ENCODE data around the gene GALNT1. TPM values are rescaled to one million over a fixed set of nuclear protein-coding genes. Genes with fewer than 3 reads are reported as not detected.

Gene GALNT1
- total RNA-seq, 2 experiments from 2014 or later, result 49.5 to 51.8 TPM

DNA sequence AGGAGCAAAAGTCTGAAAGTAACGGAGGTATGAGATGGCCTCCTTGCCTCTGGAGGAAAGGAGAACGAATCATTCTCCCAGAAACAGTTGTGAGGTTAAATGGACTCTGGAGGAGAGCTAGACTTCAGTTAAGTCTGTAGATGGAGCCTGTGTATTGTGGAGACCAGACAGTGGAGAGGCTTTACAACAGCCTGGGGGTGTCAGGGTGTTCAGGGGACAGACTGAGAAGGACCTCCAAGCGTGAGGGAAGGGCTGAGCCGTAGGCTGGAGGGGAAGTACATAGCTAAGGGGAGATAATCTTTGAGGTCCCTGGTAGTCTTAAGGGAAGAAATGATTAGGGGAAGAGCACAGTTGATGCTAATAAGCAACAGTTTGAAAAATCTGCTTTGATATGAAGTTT lies 76.6 kb downstream of the GALNT1 start:
- DNase-seq, result no peak
- Mint-ChIP-seq H3K27me3 (no peaks in the 10 kb centered on the region), H3K9me3 (no peaks in the 10 kb centered on the region), H3K4me3 (no peak overlapping the region), H3K4me1 (peaks cover 5% of the 10 kb centered on the region), H3K36me3 (peaks cover 9% of the 10 kb centered on the region), H3K27ac (no peak overlapping the region)

DNA sequence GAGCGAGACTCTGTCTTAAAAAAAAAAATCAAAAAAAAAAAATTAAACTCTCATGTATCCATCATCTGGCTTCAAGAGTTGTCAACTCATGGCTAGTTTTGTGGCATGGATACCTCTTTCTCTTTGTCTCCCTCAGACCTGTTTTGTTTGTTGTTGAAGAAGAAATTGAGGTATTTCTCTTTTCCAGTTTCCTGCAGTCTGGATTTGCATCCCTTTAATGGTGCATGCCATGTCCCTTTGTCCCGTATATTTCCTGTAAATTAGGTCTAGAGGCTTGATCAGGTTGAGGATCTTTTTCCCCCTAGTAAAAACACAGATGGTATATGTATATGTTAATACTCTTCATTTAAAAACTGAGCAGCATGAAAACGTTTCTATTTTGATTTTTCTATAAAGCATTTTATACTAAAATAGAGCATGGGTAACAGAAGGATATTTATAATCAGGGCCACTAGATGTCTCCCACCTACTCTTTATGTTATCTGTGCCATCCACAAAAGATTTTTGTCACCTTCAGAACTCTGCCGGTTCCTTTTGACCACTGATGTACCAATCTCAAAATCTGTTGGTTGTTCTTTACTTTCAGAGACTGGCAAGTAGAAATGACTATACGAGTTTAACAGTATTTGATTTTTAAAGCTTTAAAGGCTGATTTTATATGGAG lies 80.1 kb downstream of the GALNT1 start:
- H3K36me3 Mint-ChIP-seq, result peaks cover 31% of the 10 kb centered on the region
- H3K9me3 Mint-ChIP-seq, result no peaks in the 10 kb centered on the region
- no peaks in the 10 kb centered on the region for H3K27me3 Mint-ChIP-seq
- no peak for DNase-seq
- H3K4me3 Mint-ChIP-seq, result no peak overlapping the region
- H3K27ac Mint-ChIP-seq, result no peak overlapping the region
- H3K4me1 Mint-ChIP-seq, result no peaks in the 10 kb centered on the region

DNA sequence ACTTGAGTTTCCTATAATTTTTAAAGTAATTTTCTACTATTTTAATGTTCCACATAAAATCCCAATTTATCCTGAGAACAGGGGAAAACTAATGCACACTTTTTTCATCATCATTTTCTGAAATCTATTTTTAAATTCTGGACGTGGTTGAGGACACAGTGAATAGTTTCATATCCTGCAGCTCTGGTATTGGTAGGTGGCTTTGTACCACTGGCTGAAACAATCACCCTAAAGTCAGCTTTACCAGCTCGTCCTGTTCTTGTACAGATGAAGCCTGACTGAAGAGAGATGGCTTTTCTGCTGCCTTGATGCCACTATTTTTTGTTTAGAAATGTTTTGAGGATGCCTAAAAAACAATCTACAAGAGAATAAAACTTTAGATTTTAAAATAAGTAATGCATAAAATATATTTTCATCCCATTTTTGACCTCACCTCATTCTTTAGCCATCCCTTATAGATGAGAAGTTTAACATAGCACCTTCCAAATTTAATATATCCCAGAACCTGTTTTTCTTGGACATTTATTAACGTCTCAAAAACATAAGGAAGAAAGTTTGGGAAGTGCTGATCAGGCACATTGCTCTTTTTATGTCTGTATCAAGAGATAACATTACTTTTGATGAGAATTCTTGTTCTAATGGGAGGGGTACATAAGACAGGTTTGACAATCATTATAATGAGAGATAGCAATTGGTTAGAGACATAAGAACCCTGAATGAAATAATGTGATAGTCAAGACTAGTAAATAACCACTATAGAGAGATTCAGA lies 80.9 kb downstream of the GALNT1 start:
- H3K9me3 Mint-ChIP-seq, result no peaks in the 10 kb centered on the region
- H3K27me3 Mint-ChIP-seq, result no peaks in the 10 kb centered on the region
- H3K36me3 Mint-ChIP-seq, result peaks cover 36% of the 10 kb centered on the region
- no peaks in the 10 kb centered on the region for H3K4me1 Mint-ChIP-seq
- H3K4me3 Mint-ChIP-seq, result no peak overlapping the region
- no peak overlapping the region for H3K27ac Mint-ChIP-seq
- DNase-seq, result no peak

DNA sequence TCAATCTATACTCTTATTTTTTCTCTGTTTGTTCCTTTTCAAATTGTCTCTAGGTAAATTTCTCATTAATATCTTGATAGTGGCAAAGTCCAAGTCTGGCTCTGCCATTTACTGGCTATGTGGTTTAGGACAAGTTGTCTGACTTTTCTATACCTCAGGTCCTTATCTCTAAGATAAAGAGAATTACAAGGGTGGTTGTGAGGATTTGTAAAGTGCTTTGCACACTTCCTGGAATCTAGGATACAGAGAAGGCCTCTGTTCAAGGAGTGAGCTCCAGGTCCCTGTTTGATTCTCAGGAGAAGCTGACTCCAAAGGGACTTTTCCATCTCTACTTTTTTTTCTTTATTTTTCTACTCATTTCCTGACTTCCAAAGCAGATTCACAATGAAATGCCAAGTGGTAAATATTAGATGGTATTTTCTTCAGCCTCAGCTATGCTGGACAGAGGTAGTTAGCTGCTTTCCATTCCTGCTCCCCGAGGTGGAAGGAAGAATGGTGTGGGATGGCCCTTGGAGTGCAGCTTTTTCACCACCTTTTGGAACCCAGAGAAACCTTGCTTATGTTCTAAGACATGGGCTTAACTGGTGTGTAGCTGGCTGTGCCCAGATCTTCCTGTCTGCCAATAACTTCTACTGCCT lies 90.5 kb downstream of the GALNT1 start:
- no peaks in the 10 kb centered on the region for H3K9me3 Mint-ChIP-seq
- no peaks in the 10 kb centered on the region for H3K27me3 Mint-ChIP-seq
- no peak overlapping the region for H3K4me3 Mint-ChIP-seq
- H3K4me1 Mint-ChIP-seq, result peaks cover 2% of the 10 kb centered on the region
- no peak overlapping the region for H3K27ac Mint-ChIP-seq
- DNase-seq, result no peak
- peaks cover 19% of the 10 kb centered on the region for H3K36me3 Mint-ChIP-seq

DNA sequence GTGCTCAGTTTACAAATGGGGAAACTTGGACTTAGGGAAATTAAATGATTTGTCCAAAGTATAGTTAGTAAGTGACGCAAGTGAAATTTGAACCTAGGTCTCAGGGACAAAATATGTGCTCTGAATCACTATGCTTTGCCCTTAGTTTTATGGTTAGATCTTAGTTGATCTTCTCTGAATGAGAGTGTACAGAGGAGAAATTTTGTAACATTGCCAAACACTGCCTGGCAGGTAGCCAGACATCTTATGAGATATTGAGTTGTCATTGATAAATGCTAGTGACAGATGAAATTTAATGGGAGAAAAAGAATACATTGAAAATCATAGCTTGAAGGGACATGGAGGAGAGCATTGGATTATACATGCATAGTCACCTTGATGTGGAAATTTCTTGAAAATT lies 91.4 kb downstream of the GALNT1 start:
- Mint-ChIP-seq H3K27ac (no peak overlapping the region), H3K9me3 (no peaks in the 10 kb centered on the region), H3K27me3 (no peaks in the 10 kb centered on the region), H3K4me3 (no peak overlapping the region), H3K36me3 (peaks cover 12% of the 10 kb centered on the region), H3K4me1 (peaks cover 2% of the 10 kb centered on the region)
- no peak for DNase-seq

DNA sequence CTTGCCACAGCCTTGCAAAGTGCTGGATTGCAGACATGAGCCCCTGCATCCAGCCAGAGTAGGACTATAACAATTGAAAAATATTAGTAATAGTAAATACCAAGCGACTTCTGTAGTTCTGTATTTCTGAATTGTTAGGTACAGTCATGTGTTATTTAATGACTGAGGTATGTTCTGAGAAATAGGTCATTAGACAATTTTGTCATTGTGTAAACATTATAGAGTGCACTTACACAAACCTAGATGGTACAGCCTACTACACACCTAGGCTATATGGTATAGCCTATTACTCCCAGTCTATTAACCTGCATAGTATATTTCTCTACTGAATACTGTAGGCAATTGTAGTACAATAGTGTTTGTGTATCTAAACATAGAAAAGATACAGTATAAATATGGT lies 92.1 kb downstream of the GALNT1 start:
- Mint-ChIP-seq H3K27me3 (no peaks in the 10 kb centered on the region), H3K36me3 (peaks cover 10% of the 10 kb centered on the region), H3K9me3 (no peaks in the 10 kb centered on the region), H3K4me3 (no peak overlapping the region), H3K27ac (no peak overlapping the region), H3K4me1 (peaks cover 2% of the 10 kb centered on the region)
- DNase-seq, result no peak

DNA sequence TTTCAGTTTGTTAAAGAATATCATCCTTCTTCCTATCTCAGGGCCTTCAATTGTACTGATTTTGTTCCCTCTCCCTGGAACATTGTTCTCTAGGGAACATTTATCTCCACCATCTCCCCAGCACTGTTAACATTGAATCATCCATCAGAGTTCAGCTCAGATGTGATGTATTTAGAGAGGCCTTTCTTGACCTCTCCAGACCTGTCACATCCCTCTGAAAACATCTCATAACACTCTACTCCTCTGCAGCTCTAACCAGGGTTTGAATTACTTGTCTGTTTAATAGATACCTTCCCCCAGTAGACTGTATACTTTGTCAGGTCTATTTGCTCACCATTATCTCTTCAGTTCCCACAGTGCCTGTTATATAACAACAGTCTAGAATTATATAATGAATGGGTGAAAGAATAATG lies 98.6 kb downstream of the GALNT1 start:
- no peak for DNase-seq
- Mint-ChIP-seq H3K9me3 (no peaks in the 10 kb centered on the region), H3K27me3 (no peaks in the 10 kb centered on the region), H3K4me3 (no peak overlapping the region), H3K36me3 (peaks cover 7% of the 10 kb centered on the region), H3K4me1 (peaks cover 2% of the 10 kb centered on the region), H3K27ac (no peak overlapping the region)

DNA sequence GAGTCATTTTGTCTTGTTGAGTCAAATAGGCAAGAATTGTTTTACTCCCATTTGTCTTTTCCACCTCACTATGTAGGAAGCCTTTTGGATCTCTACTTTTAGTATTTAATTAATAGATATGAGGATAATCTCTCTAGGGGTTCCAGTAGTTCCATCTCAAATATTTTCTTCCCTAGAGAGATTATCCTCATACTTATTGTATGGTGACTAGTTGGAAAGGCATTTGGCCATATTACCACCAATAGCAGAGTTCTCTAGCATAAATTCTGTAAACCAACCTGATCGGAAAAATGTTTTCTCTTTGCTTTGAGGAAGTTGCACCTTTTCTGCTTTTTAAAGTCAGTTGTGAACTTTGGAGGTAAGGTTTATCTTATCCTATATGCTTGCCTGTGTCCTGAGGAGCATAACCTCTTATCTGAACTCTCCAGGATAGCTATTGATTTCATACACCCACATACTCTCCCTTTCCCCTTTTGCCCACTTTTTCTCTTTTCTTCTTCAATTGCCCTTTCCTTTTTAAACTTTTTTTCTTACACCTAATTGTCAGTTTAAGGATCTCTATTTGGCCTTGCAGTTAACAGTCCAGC lies 100.8 kb downstream of the GALNT1 start:
- Mint-ChIP-seq H3K9me3 (no peaks in the 10 kb centered on the region), H3K4me1 (peaks cover 2% of the 10 kb centered on the region), H3K27me3 (no peaks in the 10 kb centered on the region), H3K36me3 (peaks cover 7% of the 10 kb centered on the region), H3K27ac (no peak overlapping the region), H3K4me3 (no peak overlapping the region)
- DNase-seq, result no peak

DNA sequence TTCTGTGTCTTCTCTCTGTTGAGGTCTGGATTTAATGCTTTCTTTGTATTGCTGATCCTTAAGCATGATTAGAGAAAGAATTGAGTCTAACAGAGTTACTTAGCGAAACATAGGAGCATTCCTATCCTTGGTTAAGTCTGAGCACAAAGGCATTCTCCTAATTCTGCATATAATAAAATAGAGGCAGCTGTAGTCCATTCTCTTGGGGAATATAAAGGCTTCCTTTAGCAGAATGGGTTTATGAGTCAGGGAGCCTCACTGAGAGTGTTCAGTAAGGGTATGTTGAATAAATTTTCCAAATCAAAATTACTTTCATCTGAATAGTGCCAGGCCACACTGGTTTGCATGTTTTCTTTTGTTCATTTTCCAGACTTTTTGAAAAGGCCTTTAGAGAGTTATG lies 101.5 kb downstream of the GALNT1 start:
- Mint-ChIP-seq H3K36me3 (peaks cover 7% of the 10 kb centered on the region), H3K27me3 (no peaks in the 10 kb centered on the region), H3K9me3 (no peaks in the 10 kb centered on the region), H3K4me1 (peaks cover 2% of the 10 kb centered on the region), H3K27ac (no peak overlapping the region), H3K4me3 (no peak overlapping the region)
- DNase-seq, result no peak

DNA sequence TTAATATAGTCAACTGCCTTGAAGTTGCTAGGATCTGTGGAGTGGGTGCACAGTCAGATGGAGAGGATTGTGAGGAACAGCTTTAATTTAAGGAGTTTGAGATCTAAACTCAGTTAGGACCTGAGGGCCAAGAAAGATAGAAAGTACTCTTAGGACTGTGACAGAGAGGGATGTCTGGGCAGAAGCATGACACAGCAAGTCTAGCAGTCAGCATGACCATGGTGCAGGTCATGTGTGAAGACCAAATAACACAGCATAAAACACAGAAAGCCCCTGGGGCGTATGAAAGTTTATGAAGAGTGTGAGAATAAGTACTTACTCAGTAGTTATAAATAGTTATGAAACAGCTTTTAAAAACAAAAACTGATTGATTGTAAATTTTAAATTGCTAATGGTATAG lies 107.2 kb downstream of the GALNT1 start:
- no peaks in the 10 kb centered on the region for H3K4me1 Mint-ChIP-seq
- H3K9me3 Mint-ChIP-seq, result no peaks in the 10 kb centered on the region
- H3K36me3 Mint-ChIP-seq, result peaks cover 6% of the 10 kb centered on the region
- H3K27ac Mint-ChIP-seq, result no peak overlapping the region
- H3K27me3 Mint-ChIP-seq, result no peaks in the 10 kb centered on the region
- no peak overlapping the region for H3K4me3 Mint-ChIP-seq
- DNase-seq, result no peak

DNA sequence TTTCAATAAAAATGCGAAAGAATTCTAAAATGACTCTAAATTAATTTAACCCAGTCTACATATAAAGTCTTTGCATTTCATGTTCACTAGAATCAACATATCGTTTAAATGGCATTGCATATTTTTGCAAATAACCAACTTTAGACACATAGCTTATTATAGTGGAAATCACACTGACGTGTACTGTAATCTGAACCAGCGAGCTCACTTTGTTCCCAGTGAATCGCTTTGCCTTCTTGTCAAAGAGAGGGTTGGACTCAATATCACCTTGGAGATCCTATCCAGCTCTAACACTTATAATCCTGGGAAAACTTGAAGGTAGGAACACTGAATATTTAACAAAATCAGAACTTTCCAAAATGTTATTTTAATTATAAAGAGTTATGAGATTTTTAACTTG lies 108.2 kb downstream of the GALNT1 start:
- H3K9me3 Mint-ChIP-seq, result no peaks in the 10 kb centered on the region
- no peaks in the 10 kb centered on the region for H3K4me1 Mint-ChIP-seq
- no peaks in the 10 kb centered on the region for H3K27me3 Mint-ChIP-seq
- no peaks in the 10 kb centered on the region for H3K36me3 Mint-ChIP-seq
- no peak overlapping the region for H3K4me3 Mint-ChIP-seq
- no peak for DNase-seq
- H3K27ac Mint-ChIP-seq, result no peak overlapping the region

DNA sequence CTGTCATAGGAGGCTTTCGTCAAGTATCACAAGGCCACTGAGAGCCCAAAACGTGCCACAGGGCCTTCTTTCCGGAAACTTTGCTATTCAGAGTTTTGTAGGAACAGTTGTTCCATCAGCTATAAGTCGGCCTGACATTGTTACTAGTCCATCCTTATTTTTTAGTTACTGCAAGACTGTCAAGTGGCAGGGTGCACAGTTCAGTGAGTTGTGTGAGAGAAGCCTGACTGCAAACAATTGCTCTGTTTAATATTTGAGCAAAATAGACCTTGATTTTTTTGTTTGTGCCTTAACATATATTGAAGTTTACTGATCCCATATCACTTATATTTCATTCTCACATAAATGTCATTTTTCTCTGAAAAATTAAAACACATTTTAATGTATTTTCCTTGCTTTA lies 110.1 kb downstream of the GALNT1 start:
- Mint-ChIP-seq H3K27ac (no peak overlapping the region), H3K4me1 (no peaks in the 10 kb centered on the region), H3K36me3 (no peaks in the 10 kb centered on the region), H3K27me3 (no peaks in the 10 kb centered on the region), H3K4me3 (no peak overlapping the region), H3K9me3 (no peaks in the 10 kb centered on the region)
- no peak for DNase-seq

DNA sequence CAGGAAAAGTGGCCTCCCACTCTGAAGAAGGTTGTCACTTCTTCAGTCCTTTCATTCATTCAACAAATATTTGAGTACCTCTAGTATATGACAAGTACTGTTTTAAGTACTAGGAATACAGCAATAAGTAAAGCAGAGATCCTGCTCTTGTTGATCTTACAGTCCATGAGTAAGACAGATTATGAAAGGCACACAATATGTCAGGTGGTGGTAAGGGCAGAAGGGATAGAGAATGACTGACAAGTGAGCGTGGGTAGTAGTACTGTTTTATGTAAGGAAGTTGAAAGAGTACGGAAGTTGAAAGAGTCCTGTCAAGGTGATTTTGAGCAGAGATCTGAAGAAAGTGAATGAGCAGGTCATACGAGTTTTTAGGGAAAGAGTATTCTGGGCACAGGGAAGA lies 111.3 kb downstream of the GALNT1 start:
- H3K9me3 Mint-ChIP-seq, result no peaks in the 10 kb centered on the region
- DNase-seq, result no peak
- H3K27me3 Mint-ChIP-seq, result no peaks in the 10 kb centered on the region
- no peaks in the 10 kb centered on the region for H3K36me3 Mint-ChIP-seq
- no peaks in the 10 kb centered on the region for H3K4me1 Mint-ChIP-seq
- H3K27ac Mint-ChIP-seq, result no peak overlapping the region
- no peak overlapping the region for H3K4me3 Mint-ChIP-seq

DNA sequence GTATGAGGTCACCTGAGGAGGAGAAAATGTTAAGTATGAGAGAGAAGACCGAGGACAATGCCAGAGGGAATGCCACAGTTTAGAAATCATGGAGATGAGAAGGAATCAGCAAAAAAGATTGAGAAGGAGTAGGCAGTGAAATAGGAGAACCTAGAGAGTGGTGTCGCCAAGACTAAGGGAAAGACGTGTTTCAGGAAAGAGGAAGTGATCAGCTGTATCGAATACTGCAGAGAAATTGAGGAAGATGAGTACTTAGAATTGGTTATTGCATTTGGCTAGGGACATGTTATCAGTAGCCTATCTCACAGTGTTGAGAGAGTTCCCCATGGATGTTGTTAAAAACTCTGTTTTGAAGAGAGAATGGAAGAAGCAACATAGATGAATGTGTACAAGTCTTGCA lies 112.3 kb downstream of the GALNT1 start:
- no peak overlapping the region for H3K27ac Mint-ChIP-seq
- H3K27me3 Mint-ChIP-seq, result no peaks in the 10 kb centered on the region
- no peaks in the 10 kb centered on the region for H3K4me1 Mint-ChIP-seq
- H3K9me3 Mint-ChIP-seq, result no peaks in the 10 kb centered on the region
- H3K36me3 Mint-ChIP-seq, result no peaks in the 10 kb centered on the region
- DNase-seq, result no peak
- no peak overlapping the region for H3K4me3 Mint-ChIP-seq

DNA sequence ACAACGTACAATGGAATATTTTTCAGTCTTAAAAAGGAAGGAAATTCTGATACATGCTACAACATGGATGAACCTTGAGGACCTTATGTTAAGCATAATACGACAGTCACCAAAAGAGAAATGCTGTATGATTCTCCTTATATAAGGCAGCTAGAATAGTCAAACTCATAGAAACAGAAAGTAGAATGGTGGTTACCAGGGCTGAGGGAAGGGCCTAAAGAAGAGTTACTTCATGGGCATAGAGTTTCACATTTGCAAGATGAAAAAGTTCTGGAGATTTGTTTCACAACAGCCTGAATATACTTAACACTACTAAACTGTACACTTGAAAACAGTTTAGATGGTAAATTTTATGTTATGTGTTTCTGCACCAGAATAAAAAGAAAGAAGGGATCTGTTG lies 113.3 kb downstream of the GALNT1 start:
- no peak for DNase-seq
- Mint-ChIP-seq H3K36me3 (peaks cover 7% of the 10 kb centered on the region), H3K4me1 (no peaks in the 10 kb centered on the region), H3K27ac (no peak overlapping the region), H3K9me3 (no peaks in the 10 kb centered on the region), H3K27me3 (no peaks in the 10 kb centered on the region), H3K4me3 (no peak overlapping the region)

Data from activated naive CD8-positive, alpha-beta T cell treated with anti-CD3 and anti-CD28 coated beads for 36 hours (primary cell).